NCI-H82 treated with DMSO at 0.1 percent for 48 hours (cell line): Measurements from ENCODE around the gene SPATA31C1.
"Not testable (repeated sequence)": the region's sequence is repeated elsewhere in the genome, so short reads cannot be mapped to it uniquely, and the experiment has no call there.

Experiments
- DNase-seq: peaks from one replicate; lab custom pipeline; 2025; ENCODE audit not compliant: unreplicated experiment; lab: John Stamatoyannopoulos, UW

SPATA31C1 gene

DNA sequence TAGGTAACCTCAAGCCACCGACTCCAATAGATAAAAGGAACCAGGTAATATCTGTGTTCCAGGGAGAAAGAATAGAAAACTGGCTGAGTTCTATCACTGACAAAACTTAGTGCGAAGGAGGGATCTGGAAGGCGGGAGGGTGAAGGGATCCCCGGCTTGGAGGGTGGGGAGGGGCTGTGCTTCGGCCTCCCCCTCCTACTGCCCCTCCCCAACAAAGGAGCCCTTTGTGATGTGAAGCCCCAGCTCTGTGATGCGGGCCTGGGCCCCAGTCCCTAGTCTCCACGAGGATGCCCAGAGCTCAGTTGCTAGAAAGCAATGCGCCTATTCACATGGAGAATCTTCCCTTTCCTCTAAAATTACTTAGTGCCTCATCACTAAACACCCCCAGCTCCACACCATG lies at the start of gene SPATA31C1:
TSS of gene SPATA31C1 (plus strand) at position 301 of the 400 bp plus-strand sequence.
- DNase-seq, result not testable (repeated sequence)

DNA sequence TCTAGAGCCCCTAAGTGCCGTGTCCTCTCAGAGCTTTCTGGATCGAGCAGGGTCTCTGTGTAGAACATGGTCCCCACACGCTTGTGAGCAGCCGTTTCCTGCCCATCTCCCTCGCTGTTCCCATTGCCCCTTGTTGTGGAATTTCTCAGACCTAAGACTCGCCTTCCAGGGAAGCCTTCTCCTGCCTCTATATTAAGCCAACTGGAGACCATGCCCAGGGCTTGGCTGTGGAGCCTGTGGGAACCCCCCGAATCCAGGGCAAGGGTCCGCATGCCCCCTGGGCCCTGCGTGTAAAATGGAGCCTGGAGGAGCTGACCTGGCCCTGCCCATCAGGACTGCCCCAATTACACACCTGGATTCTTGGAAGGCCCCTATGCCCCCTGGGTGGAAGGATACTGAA lies 49.6 kb upstream of the SPATA31C1 start:
- no peak for DNase-seq

DNA sequence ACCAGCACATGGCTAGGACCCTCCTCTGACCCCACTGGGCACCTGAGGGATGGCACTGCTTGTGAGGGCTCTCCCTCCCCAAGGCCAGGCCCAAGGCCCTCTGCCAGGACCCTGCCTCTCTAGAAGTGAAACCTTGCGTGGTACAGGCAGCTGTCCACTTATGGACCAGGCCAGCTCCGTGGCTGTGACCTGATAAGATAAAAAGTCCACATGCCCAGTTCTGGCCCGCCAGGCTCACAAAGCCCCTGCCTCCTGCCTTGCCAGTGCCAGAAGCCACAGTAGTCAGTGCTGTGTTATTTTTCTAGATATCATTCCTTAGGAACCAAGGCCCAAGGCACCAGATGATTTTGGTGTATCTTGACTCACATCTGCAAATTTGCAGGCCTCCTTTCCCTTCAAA lies 49.1 kb upstream of the SPATA31C1 start:
- no peak for DNase-seq

DNA sequence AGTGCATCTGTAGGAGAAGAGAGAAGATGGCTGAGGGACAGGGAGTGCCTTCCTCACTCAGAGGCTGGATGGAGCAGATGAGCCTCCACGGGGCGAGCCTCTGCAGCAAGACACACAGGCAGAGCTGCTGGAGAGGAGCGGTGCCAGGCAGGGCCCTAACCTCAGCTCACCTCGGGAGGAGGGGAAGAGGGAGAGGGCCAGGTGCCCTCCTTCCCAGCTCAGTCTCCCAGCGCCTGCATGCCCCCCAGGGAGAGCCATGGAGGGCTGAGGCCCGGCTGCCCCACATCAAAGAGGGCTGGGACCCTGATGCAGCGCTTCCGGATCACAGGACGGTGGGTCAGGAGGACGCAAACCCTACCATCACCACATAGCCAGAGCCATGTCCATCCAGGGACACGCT lies 48.7 kb upstream of the SPATA31C1 start:
- no peak for DNase-seq

DNA sequence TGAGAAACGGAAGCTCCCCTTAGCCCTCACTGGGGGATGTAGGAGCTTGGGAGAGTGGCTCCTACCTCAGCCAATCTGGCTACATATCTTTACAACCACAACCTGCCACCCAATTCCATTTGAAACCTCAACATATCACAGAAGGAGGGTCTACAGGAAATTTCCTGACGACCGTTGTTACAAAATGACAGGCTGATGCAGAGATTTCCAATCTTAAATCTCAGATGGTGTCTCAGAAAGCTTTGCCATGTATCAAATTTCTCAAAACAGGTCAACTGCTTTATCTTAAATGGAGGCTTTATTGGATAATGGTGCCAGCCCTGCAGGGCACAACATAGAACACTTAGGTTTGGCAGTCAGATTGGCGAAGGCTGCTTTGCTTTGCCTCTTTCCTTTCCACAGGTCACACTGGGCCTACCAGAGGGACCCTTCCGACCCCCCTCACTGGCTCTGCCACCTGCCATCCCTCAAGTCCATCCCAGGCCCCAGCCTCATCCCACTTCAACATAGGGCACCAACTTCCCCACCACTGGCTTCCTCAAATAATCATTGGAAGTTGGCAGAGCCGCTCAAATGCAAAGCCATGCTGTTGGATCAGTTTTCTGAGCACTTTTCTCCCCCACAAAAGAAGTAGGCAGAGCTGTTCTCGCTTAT lies 46.2 kb upstream of the SPATA31C1 start:
- DNase-seq, result no peak

DNA sequence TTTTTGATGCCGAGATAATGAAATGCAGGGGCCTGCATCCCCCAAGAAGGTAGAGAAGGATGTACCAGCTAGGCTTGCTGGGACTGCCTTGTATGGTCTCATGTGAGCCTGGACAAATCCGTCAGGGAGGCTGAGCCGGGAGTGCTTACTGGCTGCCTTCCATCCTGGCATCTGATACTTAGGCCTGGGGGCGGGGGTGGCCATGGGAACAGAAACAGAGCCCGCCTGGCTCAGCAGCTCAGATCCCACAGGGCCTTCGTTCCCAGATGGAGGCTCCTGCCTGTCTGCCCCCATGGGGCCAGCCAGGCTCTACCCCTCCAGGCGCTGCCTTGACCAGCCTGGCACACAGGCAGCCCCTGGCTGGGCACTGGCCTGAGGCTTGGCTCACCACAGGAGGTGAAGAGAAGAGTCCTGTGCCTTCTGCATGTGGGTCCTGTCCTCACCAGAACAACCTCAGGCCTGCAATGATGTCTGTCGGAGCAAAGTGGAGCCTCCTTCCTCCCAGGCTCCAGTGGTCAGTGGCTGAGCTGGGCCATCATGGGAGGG lies 45.6 kb upstream of the SPATA31C1 start:
- no peak for DNase-seq

DNA sequence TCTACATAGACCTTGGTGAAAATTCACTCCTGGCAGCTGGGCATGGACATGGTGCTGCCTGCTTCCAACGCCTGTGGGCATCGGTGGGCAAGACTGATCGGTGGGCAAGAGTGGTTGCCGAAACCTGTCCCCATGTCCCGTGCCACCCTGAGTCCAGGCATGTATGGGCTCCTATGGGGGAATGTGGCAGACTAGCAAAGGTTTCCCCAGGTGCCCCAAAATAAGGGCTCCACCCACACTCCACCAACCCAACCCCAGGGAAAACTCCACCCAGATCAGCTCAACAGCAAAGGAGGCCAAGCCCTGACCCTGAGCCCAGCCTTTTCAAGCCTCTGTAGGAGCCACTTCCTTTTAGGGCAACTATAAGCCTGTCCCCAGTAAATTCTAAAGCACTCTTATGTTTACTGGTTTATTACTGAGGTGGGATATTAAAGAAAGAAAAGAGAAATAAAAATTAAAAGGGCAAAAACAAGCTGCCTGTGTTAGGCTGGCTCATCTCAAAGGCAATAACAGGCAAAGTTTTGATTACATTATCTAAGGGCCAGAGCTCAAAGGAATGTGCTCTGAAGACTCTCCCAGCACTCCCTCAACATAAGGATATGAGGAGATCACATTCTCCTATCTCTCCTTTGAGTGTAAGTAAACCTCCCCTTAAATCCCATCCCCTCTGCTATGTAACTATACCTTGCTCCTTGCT lies 44.0 kb upstream of the SPATA31C1 start:
- DNase-seq, result no peak

- no peak for DNase-seq
Measured at GRCh38 chr9:87874304-87874623, 43.5 kb upstream of the SPATA31C1 start.

DNA sequence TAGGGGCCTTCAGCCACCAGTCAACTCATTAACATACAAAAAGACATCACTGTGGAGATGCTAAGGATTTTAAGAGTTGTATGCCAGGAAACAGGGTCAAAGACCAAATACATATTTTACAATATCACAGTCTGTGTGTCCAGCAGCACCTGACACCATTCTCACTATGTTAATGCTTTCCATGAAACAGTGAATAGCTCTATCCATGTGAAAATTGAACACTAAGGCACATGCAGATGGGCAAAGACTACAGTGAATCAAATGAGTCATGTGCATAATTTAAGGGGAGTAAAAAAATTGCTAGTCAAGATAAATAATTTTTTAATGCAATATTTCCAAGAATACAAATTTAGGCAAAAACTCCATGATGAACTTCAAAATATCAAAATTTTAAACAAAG lies 42.7 kb upstream of the SPATA31C1 start:
- DNase-seq, result no peak

DNA sequence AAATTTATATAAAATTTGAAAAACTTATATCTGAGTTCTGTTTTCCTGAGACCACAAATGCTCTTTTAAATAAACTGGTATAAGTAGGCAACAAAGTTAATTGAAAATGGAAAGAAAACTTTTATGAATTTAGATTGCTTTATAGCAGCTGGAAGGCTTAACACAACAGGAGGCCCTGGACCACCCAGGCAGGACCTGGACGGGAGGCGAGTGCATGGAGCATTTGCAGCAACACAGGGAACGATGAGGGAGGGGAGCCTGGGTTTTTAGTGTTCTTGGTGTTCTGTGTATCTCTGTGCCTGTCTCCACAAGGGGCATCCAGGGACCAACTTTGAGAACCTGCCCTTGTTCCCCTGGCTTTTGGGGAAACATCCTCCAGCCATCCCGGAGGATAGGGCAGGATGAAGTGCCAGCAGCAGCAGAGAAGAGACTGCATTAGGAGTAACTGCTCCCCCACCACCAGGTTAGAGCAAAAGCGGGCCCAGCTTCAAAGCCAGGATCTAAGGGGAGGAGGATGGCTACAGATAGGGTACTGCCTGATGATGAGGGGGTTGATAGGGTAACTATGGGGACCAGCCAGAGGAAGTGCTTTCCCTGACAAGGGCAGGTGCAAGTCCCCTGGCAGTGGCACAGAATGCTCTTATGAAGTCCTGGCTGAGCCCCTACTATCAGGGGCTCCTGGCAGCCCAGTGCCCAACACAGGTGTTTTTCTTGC lies 41.8 kb upstream of the SPATA31C1 start:
- no peak for DNase-seq

GRCh38 chr9:87876708-87877107 lies 41.1 kb upstream of the SPATA31C1 start:
- no peak for DNase-seq

GRCh38 chr9:87878989-87879511 lies 38.7 kb upstream of the SPATA31C1 start:
- DNase-seq, result no peak

GRCh38 chr9:87880116-87880515 lies 37.6 kb upstream of the SPATA31C1 start:
- no peak for DNase-seq

DNA sequence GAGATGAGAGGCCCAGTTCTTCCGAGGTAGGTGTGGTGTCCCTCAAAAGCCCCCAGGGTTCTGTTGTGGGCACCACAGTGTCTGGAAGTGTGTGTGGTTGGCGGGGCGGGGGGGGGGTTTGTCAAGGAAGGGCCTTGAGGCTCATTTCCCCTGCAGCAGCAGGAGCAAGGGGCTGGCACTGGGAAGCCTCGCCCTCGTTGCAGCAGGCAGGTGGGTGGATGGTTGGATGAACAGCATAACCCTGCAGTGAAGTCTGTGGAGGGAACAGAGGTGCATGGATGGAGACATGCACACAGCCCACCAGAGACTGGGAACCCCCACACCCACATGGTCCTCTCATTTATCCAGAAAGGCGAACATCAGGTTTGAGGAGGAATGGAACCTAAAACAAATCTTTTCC lies 37.1 kb upstream of the SPATA31C1 start:
- DNase-seq, result no peak

DNA sequence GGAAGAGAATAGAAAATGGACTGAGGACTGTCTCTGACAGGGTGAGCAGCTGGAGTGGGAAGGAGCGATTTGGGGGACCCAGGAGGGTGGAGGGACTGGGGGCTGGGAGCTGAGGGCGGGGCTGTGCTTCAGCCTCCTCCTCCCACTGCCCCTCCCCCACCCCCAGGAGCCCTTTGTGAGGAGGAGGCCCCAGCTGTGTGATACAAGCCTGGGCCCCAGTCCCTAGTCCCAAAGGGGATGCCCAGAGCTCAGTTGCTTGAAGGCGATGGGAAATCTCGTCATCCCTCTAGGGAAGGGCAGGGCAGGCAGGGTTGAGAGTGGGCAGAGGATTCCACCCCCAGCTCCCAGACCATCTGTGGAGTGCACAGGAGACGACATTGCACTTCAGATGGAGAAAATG lies 35.1 kb upstream of the SPATA31C1 start, which contains the start of gene SPATA31E1:
TSS of gene SPATA31E1 (plus strand) at position 251 of the 400 bp plus-strand sequence. CDS start at position 266, 15 bp downstream.
- DNase-seq, result no peak

DNA sequence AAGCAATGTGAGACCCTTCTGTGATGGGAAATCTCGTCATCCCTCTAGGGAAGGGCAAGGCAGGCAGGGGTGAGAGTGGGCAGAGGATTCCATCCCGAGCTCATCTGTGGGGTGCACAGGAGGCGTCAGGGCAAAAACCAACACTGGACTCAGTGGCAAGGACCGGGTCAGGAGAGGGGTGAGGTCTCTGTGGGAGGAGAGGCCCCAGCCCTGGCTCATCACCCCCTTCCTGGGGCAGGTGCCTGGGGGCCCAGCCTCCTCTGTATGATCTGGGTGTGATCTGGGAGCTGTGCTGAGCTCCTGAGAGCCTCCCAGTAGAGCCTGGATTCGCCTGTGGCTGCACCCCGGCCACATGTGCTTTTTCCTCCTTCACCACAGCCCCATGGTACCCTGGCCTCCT lies 34.5 kb upstream of the SPATA31C1 start:
- DNase-seq, result no peak

DNA sequence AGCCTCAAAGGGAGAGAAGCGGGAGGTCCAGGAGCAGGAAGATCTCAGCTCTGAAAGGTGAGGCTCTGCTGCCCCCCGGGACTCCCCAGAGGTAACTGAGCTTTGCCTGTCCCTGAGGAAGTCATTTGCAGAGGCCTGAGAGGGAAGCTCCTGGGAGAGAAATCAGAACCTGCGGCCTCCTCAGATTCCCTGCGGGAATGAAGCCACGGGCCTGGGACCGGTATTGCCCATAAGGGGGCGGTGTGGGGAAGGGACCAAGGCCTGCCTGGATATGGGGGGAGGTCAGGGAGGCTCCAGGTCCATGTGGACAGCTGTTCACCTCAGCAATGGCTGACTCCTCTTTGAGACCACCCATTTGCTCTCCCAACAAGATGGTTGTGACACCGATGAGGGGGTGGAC lies 33.8 kb upstream of the SPATA31C1 start:
- no peak for DNase-seq

DNA sequence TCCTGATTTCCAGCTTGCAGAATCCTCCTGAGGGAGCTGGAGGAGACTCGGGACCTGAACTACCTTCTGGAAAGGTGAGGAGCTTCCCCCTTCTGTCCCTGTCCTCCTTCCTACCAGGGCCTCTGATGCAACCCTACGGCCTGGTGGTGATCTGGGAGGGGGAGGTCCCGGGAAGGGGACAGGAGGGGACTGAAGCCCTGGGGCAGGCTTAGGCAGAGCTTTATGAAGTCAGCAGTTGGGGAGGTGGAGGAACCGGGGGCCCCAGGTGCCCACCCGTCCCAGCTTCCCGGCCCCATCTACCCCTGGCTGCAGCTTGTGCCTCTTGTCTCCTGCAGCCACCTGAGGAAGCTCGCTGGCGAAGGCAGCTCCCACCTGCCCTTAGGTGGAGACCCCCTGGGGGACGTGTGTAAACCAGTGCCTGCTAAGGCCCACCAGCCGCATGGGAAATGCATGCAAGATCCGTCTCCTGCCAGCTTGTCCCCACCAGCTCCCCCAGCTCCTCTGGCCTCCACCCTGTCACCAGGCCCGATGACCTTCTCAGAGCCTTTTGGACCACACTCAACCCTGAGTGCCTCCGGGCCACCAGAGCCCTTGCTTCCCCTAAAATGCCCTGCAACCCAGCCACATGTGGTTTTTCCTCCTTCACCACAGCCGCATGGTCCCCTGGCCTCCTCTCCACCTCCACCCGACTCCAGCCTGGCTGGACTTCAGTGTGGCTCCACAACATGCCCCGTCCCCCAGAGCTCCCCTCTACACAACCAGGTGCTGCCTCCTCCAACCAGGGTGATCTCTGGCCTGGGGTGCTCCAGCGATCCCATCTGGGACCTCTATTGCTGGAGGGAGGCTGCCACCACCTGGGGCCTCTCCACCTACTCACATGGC lies 32.9 kb upstream of the SPATA31C1 start:
- no peak for DNase-seq

DNA sequence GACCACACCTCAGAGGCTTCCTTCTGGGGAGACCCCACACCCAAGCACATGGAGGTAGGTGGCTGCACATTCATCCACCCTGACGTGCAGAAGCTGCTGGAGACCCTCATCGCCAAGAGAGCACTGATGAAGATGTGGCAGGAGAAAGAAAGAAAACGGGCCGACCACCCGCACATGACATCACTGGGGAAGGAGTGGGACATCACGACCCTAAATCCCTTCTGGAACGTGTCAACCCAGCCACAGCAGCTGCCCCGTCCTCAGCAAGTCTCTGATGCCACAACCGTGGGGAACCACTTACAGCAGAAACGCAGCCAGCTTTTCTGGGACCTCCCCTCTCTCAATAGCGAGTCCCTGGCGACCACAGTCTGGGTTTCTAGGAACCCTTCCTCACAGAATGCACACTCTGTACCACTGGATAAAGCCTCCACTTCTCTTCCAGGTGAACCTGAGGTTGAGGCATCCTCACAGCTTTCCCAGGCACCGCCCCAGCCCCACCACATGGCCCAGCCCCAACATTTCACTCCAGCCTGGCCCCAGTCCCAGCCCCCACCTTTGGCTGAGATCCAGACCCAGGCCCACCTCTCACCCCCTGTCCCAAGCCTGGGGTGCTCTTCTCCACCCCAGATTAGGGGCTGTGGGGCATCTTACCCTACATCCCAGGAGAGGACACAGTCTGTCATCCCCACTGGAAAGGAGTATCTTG lies 32.1 kb upstream of the SPATA31C1 start:
- no peak for DNase-seq
